Natural killer cell (primary cell): ENCODE data around the gene WFIKKN1. TPM values are rescaled to one million over a fixed set of nuclear protein-coding genes. Genes with fewer than 3 reads are reported as not detected.

Experiments
- ATAC-seq, 3 donors: fragments of 150-1000 bp in 2 of 3; fragments of 200-7000 bp in 1 of 3; cut with Tn5 transposase; 1 replicate in 1 of 3; 2 replicates in 2 of 3; pipeline ENCODE4 v1.10.0; 2021; ENCODE audit warnings: mild to moderate bottlenecking in 2 of 3, moderate library complexity in 2 of 3
- DNase-seq, 2 donors: peaks; one replicate each; pipeline versions ENCODE4 v3.0.0 to v3.0.0-alpha.2; 2013 to 2021; ENCODE audit warnings: mixed read lengths in 1 of 2
- H3K27ac ChIP-seq: one replicate; pipeline ENCODE4 v1.5.1; 2013; ENCODE audit warnings: mild to moderate bottlenecking, low read length
- H3K27me3 ChIP-seq: one replicate; pipeline ENCODE4 v1.6.1; 2013; ENCODE audit warnings: low read length; ENCODE audit not compliant: control insufficient read depth, insufficient read depth
- H3K36me3 ChIP-seq: one replicate; pipeline ENCODE4 v1.6.1; 2013; ENCODE audit warnings: low read length; ENCODE audit not compliant: control insufficient read depth, insufficient read depth
- H3K4me1 ChIP-seq: one replicate; pipeline ENCODE4 v1.6.1; 2013; ENCODE audit warnings: low read length; ENCODE audit not compliant: control insufficient read depth, insufficient read depth
- H3K4me3 ChIP-seq: one replicate; pipeline ENCODE4 v1.5.1; 2013; ENCODE audit warnings: low read length
- H3K9me3 ChIP-seq: one replicate; pipeline ENCODE4 v1.6.1; 2013; ENCODE audit warnings: low read length; ENCODE audit not compliant: control insufficient read depth, insufficient read depth
- H3K27ac Mint-ChIP-seq, 2 donors: one replicate each; pipeline ENCODE4 v1.8.0; 2022; ENCODE audit warnings: mild to moderate bottlenecking in 2 of 2, mixed read lengths in 2 of 2, moderate library complexity in 1 of 2
- H3K27me3 Mint-ChIP-seq, 2 donors: one replicate each; pipeline ENCODE4 v1.8.0; 2022; ENCODE audit warnings: low read depth in 2 of 2, mixed read lengths in 2 of 2
- H3K36me3 Mint-ChIP-seq: one replicate; pipeline ENCODE4 v1.8.0; 2022; ENCODE audit warnings: mixed read lengths
- H3K4me1 Mint-ChIP-seq, 2 donors: one replicate each; pipeline ENCODE4 v1.8.0; 2022; ENCODE audit warnings: mixed read lengths in 2 of 2
- H3K4me3 Mint-ChIP-seq: one replicate; pipeline ENCODE4 v1.8.0; 2022; ENCODE audit warnings: mild to moderate bottlenecking, moderate library complexity, mixed read lengths
- H3K9me3 Mint-ChIP-seq, 2 donors: one replicate each; pipeline ENCODE4 v1.8.0; 2022; ENCODE audit warnings: mixed read lengths in 2 of 2
- WGBS: methylation state at CpG from one replicate; pipeline ENCODE4 v1.1.7; 2013; ENCODE audit warnings: missing lambda C conversion rate; ENCODE audit not compliant: insufficient coverage; 5-methylcytosine and 5-hydroxymethylcytosine counted together
- intact Hi-C: fragments of 100-400 bp; cut with micrococcal nuclease; formaldehyde crosslinking; loops from one replicate; pipeline ENCODE4 v1.14.2; 2022
- total RNA-seq, 4 donors: library from RNA; stranded (reverse); fragments of 120-200 nt in 1 of 4; gene quantifications; one replicate each; pipeline versions ENCODE4 v1.2.3 to v1.2.4, GENCODE V29; 2013 to 2022
- TF ChIP-seq, protein P1 (sequence below): fragments of 200-600 bp; IDR thresholded peaks from one replicate; pipeline ENCODE4 v1.8.0; 2022; ENCODE audit warnings: antibody characterized with exemption

WFIKKN1 gene
- total RNA-seq, 3 donors from 2014 or later (not counting 1 experiment from before 2014, with no cell fraction given), result 0.60 to 1.7 (median 0.75) TPM

DNA sequence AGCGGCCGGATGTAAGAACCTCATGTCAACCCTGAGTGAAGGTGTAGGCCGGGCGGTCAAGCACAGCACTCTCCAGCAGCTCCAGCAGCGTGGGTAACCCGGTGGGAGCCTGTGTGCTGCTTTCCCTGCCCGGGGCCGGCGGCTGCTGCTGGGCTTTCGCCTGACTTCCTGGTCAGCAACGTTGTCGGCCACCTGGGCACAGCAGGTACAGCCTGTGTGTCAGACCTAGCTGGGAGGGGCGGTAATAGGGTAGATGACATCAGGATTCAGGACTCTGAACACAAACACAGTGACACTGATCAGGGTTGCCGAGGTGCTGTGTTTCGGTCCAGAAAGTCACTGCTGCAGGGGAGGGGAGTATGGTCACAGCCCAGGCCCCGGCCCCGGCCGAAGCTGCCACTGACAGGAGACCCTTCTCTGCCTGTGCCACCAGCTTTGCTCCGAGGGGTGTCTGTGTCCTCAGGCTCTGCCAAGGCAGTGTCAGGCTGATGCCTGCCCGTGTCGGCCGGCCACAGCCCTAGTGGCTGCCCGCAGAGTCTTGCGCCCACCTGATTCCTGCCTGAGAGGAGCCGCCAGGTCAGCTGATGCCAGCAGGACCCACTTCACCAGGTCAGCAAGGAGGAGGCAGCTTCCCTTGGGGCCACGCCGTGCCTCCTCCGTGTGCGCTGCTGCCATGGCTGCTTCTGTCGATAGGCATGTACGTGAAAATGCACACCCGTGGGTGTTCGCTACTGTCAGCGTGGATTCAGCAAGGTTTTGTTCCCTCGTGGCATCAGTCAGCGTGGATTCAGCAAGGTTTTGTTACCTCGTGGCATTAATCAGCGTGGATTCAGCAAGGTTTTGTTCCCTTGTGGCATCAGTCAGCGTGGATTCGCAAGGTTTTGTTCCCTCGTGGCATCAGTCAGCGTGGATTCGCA lies 31.7 kb upstream of the WFIKKN1 start:
- Histone ChIP-seq H3K27me3 (no peaks in the 10 kb centered on the region), H3K27ac (no peak overlapping the region), H3K36me3 (no peaks in the 10 kb centered on the region), H3K9me3 (no peaks in the 10 kb centered on the region), H3K4me1 (peaks cover 3% of the 10 kb centered on the region), H3K4me3 (no peak overlapping the region)
- TF ChIP-seq, protein P1, sequence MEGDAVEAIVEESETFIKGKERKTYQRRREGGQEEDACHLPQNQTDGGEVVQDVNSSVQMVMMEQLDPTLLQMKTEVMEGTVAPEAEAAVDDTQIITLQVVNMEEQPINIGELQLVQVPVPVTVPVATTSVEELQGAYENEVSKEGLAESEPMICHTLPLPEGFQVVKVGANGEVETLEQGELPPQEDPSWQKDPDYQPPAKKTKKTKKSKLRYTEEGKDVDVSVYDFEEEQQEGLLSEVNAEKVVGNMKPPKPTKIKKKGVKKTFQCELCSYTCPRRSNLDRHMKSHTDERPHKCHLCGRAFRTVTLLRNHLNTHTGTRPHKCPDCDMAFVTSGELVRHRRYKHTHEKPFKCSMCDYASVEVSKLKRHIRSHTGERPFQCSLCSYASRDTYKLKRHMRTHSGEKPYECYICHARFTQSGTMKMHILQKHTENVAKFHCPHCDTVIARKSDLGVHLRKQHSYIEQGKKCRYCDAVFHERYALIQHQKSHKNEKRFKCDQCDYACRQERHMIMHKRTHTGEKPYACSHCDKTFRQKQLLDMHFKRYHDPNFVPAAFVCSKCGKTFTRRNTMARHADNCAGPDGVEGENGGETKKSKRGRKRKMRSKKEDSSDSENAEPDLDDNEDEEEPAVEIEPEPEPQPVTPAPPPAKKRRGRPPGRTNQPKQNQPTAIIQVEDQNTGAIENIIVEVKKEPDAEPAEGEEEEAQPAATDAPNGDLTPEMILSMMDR, result no peak
- no peak overlapping the region for H3K27ac Mint-ChIP-seq
- ATAC-seq (no peak), DNase-seq (no peak)
- H3K4me1 Mint-ChIP-seq, result peaks cover 14 to 30% of the 10 kb centered on the region in 2 donors
- H3K9me3 Mint-ChIP-seq, result no peaks in the 10 kb centered on the region
- H3K27me3 Mint-ChIP-seq, result no peaks in the 10 kb centered on the region
- intact Hi-C loops, result no loop called here
- no peak overlapping the region for H3K4me3 Mint-ChIP-seq
- H3K36me3 Mint-ChIP-seq, result no peaks in the 10 kb centered on the region
- WGBS, result 99% methylated on average over 38 of the region's 43 CpGs

DNA sequence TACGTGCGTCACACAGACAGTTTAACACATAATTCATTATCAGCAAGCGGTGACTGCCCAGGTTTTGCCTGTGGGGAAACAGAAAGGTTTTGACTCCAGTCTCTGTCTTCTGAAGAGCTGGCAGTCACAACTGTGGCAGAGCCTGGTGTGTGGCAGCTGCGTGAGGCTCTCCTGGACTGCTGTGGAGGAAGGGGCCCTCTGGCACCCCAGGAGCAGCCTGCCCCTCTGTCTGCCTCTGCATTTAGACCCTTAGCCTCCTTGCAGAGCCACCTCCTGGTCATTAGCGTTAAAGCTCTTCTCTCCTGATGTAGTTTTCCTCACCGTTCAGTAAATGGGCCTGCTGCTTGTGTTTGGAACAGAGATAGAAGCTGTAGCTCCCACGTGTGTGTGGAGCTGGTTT lies 30.0 kb upstream of the WFIKKN1 start:
- TF ChIP-seq, protein P1, result no peak
- peaks cover 6% of the 10 kb centered on the region for H3K9me3 ChIP-seq
- Mint-ChIP-seq H3K27me3 (no peaks in the 10 kb centered on the region), H3K4me1 (peaks cover 14 to 24% of the 10 kb centered on the region in 2 donors), H3K9me3 (no peaks in the 10 kb centered on the region), H3K36me3 (no peaks in the 10 kb centered on the region), H3K4me3 (no peak overlapping the region), H3K27ac (no peak overlapping the region)
- no peak overlapping the region for H3K4me3 ChIP-seq
- H3K27ac ChIP-seq, result no peak overlapping the region
- no peaks in the 10 kb centered on the region for H3K36me3 ChIP-seq
- H3K27me3 ChIP-seq, result no peaks in the 10 kb centered on the region
- no peak for ATAC-seq
- peaks cover 3% of the 10 kb centered on the region for H3K4me1 ChIP-seq
- 58% methylated on average over 7 of the region's 7 CpGs for WGBS
- no peak for DNase-seq
- intact Hi-C loops, result no loop called here

DNA sequence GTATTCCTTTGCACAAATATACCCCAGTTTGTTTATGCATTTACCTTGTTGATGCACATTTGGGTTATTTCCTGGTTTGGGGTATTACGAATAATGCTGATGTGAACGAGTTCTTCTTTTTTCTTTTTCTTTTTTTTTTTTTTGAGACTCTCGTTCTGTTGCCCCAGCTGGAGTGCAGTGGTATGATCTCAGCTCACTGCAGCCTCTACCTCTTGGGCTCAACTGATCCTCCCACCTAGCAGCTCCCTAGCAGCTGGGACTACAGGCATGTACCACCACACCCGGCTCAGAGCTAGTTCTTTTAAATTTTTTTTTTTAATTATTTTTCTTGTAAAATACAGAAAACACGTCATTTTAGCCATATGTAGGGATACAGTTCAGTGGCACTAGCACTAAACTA lies 26.9 kb upstream of the WFIKKN1 start:
- WGBS, result 58% methylated on average over 4 of the region's 5 CpGs
- Histone ChIP-seq H3K27ac (no peak overlapping the region), H3K36me3 (no peaks in the 10 kb centered on the region), H3K27me3 (no peaks in the 10 kb centered on the region), H3K4me1 (peaks cover 3% of the 10 kb centered on the region), H3K9me3 (peaks cover 6% of the 10 kb centered on the region), H3K4me3 (no peak overlapping the region)
- Mint-ChIP-seq H3K4me3 (no peak overlapping the region), H3K4me1 (peaks cover 14% of the 10 kb centered on the region in 2 donors), H3K27me3 (no peaks in the 10 kb centered on the region), H3K9me3 (no peaks in the 10 kb centered on the region), H3K36me3 (no peaks in the 10 kb centered on the region), H3K27ac (peak overlapping the region in 1 of 2 donors; percentile 29)
- TF ChIP-seq, protein P1, result no peak
- no peak for ATAC-seq
- intact Hi-C loops, result no loop called here
- no peak for DNase-seq
